GM19043 (cell line): ENCODE results near the gene BTBD9.

Experiments used
- ATAC-seq: cut with Tn5 transposase; IDR thresholded peaks from one replicate; pipeline ENCODE4 v1.9.1; 2021; ENCODE audit warnings: low read depth; ENCODE audit not compliant: unreplicated experiment

The BTBD9 gene

DNA sequence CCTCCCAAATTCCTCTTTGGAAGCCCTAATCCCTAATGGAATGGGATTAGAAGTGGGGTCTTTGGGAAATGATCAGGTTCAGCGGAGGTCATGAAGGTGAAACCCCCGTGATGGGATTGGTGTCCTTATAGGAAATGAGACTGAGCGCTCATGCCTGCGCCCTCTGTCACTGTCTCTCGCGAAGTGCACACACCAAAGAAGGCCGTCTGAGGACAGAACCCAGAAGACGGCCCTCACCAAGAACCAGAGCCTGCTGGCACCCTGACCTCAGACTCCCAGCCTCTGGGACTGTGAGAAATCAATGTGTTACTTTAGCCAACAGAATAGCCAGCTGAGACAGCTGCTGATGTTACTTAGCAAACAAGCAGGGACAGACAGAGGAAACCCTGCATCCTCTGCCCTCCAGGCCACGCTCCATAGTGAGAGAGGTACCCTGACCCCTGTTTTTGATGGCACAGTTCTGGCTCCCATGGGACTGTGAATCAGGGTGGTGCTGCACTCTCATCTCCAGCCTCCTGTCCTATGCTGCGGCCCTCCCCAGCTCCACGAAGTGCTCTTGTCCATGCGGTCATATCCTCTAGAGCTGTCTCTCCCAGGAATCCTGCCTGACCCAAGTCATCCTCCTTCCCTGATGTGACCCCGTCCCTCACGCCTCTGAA lies 450.9 kb downstream of the BTBD9 start:
- ATAC-seq = no peak

DNA sequence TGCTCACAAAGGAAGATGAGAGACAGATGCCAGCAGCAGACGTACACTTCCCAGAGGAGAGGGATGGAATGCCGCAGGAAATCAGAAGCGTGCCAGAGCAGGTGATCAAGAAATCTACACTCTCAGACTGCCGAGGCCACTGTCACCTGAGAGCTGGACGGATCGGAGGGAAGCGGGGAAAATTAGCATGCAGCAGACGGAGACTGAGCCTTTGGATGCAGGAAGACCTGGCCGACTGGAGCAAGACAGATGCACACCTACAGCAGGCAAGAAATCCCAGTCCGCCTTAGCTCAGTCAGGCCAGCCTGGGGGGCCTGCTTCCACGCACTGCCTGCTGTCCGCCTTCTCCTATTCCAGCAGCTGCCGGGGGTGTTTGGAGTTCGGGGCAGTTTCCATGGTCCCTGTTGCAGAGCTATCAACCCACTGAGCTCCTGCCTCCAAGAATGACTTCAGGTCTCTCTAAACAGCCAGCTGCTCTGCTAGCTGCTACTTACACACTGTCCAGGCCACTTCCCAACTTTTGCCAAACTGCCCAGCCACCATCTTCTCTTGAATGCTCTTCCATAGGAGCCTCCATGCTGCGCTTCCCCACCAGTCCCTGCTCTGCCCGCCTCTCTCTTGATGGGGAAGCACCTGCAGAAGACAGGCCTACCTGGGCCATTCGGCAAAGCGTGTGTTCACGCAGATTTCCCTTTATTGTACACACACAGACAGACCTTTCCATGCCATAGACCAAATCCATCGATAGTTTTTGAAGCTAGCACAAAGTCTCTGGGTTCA lies 451.7 kb downstream of the BTBD9 start:
- ATAC-seq = no peak

DNA sequence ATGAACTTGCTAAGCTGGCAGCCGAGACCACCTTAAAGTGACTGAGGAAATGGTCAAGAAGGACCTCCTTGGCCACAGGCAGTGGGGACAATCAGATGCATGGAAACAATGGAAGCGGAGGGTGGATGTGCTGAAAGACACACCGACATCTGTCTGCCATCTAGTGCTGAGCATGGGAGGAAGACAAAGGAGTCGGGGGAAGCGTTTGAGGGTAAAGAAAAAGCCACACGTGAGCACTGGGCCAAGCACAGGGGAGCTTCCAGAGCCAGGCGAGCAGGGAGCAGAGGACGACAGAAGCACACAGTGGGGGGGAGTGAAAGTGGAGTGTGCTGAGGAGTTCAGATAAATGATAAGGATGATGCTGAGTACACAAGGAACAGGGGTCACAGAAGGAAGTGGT lies 452.4 kb downstream of the BTBD9 start:
- no peak for ATAC-seq

DNA sequence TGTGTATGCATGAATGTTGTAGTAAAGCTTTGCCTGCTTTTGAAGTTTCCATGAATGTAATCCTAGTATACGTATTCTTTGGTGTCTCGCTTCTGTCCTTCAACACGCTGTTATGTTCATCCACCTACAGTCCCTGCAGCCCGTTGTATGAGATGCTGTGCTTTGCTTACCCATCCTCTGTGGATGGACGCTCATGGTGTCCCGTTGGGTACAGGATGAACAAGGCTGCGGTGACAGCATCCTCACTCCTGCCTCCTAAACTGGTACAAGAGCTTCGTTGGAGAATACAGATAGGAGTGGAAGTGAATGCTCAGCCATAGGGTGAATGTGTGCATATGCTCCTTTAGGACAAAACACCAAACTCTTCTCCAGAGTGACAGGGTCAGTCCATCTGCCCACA lies 454.0 kb downstream of the BTBD9 start:
- no peak for ATAC-seq

DNA sequence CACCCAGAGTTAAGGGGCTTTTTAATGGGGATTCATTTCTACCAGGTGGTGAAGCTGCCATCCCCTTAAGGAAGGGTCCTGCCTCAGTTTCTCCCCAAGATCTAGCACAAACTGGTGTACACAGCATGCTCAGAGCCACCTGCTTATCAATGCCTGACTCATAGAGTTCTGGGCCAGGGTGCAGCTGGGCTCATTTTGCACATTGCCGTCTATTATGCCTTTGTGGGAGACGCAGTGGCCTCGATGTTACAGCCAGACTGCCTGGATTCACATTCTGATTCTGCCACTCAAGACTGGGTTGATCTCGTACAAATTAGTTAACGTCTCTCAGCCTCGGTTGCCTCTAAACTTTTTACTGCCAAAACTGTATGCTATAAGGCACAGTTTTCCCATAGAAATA lies 454.5 kb downstream of the BTBD9 start:
- no peak for ATAC-seq

DNA sequence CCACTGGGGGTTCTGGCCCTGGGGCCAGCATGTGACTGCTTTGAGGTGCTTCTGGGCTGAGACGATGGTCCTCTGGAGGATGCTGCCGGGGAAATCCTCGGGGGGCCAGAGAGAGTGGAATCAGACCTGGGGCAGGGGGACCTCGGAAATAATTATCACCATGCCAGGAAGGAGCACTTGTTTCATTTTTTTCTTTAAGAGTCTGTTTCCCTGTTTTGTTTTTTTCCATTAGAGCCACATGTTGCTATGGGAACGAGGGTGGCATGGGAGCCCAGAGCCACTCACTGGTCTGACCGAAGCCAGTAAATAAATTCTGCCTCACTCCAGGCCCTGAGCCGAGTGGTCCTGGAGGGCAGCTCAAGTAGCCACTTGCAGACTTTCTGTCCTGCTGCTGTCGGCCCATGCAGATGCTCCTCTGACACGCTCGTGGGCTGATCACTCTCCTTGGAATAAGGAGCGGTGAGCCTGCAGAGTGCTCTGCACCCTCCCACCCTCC lies 455.1 kb downstream of the BTBD9 start:
- ATAC-seq = no peak

DNA sequence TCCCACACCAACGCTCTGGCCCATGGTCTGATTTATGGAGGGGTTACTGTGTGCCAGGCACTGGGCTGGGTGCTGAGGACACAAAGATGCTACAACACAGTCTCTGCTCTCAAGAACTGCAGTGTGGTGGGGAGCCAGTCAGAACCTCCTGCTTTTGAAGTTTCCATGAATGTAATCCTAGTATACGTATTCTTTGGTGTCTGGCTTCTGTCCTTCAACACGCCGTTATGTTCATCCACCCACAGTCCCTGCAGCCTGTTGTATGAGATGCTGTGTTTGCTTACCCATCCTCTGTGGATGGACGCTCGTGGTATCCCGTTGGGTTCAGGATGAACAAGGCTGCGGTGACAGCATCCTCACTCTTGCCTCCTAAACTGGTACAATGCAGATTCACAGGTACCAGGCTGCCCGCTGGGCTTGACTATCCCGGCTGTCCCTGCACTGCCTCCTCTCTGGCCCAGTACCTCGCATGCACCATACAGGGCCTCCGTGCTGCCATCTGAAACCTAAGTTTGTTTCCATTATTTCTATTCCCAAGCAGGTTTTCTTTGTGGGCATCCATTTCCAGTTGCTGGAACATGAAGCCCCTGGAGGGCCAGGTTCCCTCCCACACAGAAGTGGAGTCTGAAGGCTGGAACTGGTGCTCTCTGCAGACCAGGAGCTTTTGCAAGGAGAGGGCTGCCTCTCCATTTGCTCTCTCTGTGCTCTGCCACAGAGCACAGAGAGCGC lies 455.7 kb downstream of the BTBD9 start:
- no peak for ATAC-seq

DNA sequence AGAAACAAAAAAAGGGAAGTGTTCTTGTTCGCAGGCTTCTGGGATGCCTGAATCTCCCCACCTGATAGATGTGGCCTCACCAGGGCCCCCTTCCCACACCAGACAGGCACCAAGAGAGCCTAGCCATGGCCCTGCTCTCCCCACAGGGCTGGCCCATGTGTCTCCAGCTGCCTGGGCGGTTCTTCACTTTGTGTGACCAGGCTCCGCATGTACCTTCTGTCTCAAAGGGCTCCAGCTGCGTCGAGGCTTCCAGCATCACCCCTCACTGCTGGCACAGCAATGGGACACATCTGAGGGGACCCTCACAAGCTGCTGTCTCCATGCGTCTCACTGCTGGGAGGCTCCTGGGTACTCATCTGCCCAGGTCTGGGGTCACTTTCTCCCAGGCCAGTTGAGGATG lies 457.3 kb downstream of the BTBD9 start:
- no peak for ATAC-seq

DNA sequence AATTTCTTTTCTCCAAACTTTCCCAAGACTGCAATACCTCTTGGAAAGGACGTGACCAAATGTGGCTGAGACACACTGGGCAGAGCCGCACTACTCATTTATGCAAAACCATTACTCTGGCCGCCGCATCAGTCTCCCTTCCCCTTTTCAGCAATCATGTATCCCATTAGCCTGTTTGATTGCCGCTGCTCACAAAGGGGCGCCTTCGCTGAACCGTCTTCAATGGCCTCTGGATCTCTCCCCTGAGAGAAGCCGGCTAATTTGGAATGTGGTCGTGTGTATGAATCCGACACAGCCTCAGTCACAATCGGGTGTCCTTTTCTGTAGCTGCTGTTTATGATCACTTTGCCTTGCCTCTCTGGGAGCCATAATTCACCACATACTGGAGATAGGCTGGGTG lies 459.1 kb downstream of the BTBD9 start:
- no peak for ATAC-seq

DNA sequence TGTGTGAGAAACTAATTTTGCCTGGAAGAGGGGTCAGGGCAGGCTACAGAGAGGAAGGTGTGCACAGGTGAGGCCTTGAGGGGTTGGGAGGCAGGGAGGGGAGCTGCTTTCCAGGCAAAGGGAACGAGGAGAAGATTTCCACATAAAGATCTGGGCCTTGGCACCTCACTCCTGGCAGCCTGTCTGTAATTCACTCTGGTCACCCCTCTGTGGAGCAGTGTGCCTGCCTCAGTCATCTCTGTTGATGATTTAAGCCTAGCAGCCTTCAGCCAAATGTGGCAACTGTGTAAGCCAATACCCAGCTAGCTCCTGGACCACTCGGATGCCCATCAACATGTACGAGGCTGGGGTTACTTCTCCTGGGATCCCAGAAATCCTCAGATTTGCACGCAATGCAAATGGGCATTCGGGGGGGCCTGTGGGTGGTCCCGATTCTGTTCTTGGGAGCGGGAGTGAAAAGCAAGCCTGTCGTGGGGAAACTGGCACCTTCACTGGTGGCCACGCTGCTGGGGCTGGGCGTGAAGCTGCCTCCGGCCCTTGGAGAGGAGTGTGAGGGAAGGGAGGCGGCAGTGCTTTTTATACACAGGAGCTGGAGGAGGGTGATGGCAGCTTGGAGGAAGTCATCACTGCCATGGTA lies 459.8 kb downstream of the BTBD9 start:
- ATAC-seq = no peak

DNA sequence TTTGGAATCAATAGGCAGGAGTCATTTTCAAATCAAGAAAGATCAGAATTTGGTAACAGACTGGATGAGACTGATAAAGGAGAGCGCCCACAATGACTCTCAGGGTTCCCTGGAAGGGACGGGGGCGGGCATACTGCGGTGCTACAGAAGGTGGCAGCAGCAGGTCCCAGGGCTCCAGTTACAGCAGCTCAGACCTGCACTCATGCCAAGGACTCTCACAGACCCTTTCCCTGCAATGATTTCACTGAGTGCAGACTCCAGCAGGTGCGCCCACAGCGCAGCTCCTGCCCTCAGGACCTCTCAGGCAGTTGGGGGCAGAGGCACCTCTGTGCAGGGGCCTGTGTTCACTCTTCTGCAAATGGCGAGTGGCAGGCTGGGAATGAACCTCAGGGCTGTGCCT lies 460.4 kb downstream of the BTBD9 start:
- no peak for ATAC-seq

DNA sequence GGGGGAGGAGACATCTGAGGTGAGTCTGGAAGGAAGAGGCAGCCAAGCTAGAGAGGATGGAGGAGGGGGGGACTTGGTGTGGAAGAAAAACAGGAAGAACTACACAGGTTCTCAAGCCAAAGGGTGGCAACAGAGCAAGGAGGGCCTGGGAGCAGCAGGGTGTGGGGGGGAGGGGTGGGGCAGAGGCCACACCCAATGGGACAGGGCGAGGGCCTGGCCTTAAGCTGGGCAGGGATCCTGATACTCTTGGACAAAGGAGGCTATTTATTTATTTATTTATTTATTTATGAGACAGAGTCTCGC lies 461.2 kb downstream of the BTBD9 start:
- no peak for ATAC-seq

DNA sequence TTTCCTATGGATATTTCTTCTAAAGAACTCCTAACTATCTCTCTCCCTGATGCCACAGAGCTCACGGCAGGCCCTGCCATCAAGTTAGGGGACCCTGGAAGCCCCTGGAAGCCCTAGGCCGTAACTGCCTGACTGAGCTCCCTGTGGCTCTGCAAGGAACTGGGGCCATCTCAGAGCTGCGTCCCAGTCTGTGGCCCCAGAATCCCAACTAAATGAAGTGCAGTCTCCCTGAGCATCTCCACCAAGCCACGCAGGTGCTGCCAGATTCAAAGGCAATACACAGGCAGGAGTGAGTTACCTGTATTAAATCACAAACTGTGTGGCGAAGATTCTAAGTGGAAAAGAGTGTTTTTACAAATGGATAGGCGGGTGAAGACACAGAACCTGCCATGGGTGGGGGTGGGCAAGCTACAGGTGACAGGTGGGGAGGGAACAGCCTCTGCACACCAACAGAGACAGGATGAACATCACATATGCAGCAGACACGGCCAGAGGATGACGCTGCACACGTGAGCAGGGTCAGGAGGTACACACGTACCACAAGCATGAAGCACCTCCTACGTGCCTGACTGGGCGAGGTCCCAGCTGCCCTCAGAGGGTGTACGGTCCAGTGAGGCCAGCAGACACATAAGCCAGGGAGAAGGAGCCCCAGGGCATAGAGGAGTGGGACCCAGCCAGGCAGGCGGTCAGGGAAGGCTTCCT lies 461.7 kb downstream of the BTBD9 start:
- ATAC-seq = no peak

DNA sequence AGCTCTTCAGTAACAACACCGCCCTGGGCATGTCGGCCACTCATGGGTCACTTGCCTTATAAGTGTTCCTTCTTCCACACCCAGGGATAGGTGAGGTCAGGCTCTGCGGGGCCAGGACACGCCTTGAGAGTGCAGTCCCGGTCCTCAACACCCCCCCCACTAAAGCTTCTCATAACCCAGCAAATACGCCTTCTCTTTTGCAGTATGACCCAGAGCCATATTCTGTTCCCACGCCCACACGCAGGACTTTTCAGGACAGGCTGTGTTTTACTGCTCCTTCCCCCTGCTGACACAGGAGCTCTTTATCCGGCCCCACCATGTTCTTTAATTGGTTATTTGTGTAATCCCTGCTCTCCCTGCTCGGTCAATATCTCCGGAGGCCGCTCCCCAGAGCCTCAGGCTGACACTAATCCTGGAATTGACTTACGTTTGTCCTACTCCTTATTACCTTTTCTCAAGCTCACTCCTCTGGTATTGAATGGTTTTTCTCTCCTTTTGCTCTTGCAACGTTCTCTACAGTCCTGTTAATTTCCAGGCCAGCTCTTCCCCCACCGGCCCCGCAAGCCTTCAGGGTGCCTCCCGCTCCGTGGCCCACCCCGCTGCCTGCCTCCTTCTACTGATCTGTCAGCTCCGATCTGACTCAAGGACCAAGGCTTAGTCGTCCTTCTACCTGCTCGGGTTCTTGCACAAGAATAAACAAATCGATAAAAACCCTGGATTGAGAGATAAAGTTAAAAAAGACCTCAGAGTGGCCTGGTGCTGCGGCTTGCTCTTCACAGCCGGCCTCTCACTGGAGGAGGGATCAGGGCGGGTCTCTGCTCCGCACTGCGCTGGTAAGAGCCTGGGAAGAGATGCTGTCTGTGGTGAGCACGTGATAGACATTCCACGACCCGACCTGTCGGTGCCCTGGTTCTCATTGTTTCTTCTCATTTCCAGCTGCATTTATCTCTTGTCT lies 462.7 kb downstream of the BTBD9 start:
- ATAC-seq = no peak

DNA sequence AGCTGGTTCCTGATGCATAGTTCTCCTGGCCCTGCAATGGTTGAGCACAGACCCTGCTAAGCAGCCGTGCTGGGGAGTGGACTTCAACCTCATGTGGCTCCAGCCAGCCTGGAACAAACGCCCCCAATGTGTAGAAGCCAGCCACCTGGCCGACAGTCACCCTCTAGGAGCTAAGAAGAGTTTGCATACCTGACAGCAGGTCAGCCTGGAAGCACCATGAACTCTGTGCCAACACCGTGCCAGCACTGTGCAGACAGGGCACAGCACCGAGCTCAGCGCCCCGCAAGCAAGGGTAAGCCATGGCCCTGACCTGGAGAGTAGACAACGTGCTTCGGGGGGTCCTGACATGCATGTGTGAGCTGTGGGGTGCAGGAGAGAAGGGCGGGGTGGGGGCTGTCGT lies 463.9 kb downstream of the BTBD9 start:
- no peak for ATAC-seq

DNA sequence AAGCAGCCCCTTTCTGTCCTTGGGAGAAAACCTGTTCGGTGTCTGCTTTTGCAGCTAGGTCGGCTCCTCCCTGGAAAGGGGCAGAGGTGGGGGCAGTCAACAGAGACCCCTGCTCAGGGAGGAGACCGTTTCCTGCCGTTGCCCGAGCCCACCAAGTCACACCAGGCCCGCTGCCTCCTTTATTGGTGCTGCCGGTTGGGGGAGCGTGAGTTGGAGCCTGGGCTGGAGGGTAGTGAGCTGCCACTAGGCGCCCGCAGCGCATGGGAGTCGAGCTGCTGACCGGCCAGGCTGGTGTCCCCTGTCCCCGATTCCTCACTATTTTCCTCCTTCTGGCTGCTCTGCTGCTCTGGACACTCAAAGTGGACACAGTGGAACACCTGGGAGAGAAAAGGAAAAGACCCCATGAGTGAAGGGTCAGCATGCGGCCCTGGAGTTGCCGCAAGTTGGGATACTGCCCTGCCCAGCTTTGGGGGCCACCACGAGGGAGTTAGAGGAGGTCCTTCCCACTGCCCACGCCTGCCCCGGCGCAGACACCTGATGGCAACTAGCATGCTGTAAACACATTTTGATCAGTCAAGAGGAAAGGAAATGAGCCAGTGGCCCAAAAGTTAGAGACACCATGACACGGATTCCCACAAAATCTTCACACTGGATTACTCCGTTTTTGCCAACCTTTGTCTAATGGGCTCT lies 464.8 kb downstream of the BTBD9 start:
- ATAC-seq = no peak

DNA sequence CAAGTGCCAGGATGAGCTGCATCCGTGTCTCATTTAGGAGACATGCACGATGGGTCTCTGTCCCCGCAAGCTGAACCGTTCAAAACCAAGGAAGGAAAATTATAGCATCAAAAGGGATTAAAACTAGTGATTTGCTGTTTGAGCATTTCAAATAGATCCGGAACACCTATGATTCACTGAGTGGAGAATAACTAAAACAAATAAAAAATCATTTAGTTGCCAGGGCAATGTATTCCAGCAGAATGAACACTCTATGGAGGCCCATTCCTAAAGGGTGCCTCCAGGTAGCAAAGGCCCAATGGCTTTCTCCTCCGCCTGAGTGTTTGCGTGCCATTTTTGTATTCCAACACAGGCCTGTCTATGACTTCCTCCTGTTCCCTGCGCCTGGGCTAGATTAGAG lies 465.4 kb downstream of the BTBD9 start:
- no peak for ATAC-seq

DNA sequence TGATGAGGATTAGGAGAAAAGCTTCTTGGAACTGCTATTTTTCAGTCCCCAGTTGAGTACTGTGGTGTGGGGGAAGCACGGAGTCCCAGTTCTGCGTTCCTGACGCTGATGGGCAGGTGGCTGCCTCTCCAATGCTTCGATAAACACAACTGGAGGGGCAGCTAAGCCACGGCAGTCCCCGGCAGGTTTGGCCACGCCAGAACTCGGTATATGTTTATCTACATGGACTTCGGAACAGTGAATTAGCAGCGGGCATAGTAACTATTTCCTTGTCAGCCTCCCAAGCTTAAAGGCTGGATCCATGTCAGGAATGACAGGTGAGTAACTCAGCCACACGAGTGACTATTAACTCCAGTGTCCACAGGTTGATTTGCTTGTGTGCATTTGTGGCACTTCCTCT lies 465.8 kb downstream of the BTBD9 start:
- no peak for ATAC-seq
